ENCODE results near the gene USP31.

Gene USP31

DNA sequence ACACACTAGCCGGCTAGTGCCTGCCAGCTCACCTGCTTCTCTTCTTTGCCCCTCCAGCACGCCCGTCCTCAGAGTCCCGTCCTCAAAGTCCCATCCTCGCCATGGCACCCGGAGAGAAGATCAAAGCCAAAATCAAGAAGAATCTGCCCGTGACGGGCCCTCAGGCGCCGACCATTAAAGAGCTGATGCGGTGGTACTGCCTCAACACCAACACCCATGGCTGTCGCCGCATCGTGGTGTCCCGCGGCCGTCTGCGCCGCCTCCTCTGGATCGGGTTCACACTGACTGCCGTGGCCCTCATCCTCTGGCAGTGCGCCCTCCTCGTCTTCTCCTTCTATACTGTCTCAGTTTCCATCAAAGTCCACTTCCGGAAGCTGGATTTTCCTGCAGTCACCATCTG, 36.9 kb upstream of the USP31 start:
- H3K4me3 ChIP-seq (ENCODE audit: low read depth, low read length, poor library complexity, severe bottlenecking), result no peak overlapping the region

DNA sequence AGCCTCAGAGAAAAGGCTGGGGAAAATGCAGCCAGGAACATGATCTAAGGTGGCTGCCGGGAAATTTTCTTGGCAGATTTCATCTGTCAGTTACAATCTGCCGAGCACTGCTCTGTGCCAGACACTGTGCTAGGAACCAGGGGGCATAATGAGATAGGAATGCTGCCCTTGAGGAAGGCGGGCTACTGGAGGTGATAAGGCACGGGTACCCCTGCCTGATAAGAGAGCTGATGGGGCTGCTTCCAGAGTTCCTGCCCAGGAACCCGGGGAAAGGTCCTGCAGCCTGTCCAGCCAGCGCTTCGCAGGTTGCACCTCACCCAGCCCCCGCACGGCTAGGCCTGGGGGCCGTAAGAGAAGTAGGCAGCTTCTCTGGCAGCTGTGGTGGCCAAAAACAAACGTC, 36.4 kb upstream of the USP31 start:
- TF ChIP-seq, protein P1, sequence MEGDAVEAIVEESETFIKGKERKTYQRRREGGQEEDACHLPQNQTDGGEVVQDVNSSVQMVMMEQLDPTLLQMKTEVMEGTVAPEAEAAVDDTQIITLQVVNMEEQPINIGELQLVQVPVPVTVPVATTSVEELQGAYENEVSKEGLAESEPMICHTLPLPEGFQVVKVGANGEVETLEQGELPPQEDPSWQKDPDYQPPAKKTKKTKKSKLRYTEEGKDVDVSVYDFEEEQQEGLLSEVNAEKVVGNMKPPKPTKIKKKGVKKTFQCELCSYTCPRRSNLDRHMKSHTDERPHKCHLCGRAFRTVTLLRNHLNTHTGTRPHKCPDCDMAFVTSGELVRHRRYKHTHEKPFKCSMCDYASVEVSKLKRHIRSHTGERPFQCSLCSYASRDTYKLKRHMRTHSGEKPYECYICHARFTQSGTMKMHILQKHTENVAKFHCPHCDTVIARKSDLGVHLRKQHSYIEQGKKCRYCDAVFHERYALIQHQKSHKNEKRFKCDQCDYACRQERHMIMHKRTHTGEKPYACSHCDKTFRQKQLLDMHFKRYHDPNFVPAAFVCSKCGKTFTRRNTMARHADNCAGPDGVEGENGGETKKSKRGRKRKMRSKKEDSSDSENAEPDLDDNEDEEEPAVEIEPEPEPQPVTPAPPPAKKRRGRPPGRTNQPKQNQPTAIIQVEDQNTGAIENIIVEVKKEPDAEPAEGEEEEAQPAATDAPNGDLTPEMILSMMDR (IDR thresholded peaks at IDR 0.05; ENCODE audit: low read length), result no peak
- no peak for TF ChIP-seq EZH2 (IDR thresholded peaks at IDR 0.05; ENCODE audit: borderline replicate concordance, low read length)
- Histone ChIP-seq H3K27ac (ENCODE audit: low read depth, low read length, poor library complexity, severe bottlenecking) (no peak overlapping the region), H3K27me3 (ENCODE audit: insufficient read depth, low read length) (no peaks in the 10 kb centered on the region)

More for the DNA sequence above, 36.9 kb upstream of the USP31 start:
- no peak overlapping the region for H3K27ac ChIP-seq (ENCODE audit: low read depth, low read length, poor library complexity, severe bottlenecking)
- H3K9me2 ChIP-seq (ENCODE audit: low read depth, low read length), result no peaks in the 10 kb centered on the region
- no peaks in the 10 kb centered on the region for H3K36me3 ChIP-seq (ENCODE audit: insufficient read depth, low read length)
- no peaks in the 10 kb centered on the region for H3K27me3 ChIP-seq (ENCODE audit: insufficient read depth, low read length)
- no peaks in the 10 kb centered on the region for H3K9me3 ChIP-seq (ENCODE audit: low read length)
- H3K9ac ChIP-seq (ENCODE audit: low read length), result no peak overlapping the region
- H2AFZ ChIP-seq (ENCODE audit: low read length), result no peak overlapping the region
- no peaks in the 10 kb centered on the region for H4K20me1 ChIP-seq (ENCODE audit: insufficient read depth, low read length)
- peaks cover 10% of the 10 kb centered on the region for H3K4me1 ChIP-seq (ENCODE audit: insufficient read depth, low read length, severe bottlenecking)
- H3F3A ChIP-seq (ENCODE audit: insufficient read depth, low read length), result no peaks in the 10 kb centered on the region
- H3K79me2 ChIP-seq (ENCODE audit: insufficient read depth, low read length), result no peaks in the 10 kb centered on the region
- H3K4me2 ChIP-seq (ENCODE audit: low read length), result no peak overlapping the region
- no peak for TF ChIP-seq EZH2 (IDR thresholded peaks at IDR 0.05; ENCODE audit: borderline replicate concordance, low read length)
- TF ChIP-seq, protein P1 (IDR thresholded peaks at IDR 0.05; ENCODE audit: low read length), result no peak

DNA sequence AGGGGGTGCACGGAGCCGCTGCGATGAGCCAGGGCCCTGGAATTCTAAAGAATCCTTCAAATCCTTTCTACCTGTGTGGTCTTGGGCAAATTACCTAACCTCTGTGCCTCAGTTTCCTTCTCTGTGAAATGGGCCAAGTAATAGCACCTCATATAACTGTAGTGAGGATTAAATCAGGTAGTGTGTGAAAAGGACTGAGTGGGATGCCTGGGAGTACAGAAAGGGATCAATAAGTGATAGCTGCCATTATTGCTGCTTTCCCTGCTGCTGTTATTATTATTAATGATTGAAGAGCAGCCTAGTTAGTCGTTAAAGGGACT, 34.3 kb upstream of the USP31 start:
- no peak for TF ChIP-seq EZH2 (IDR thresholded peaks at IDR 0.05; ENCODE audit: borderline replicate concordance, low read length)
- TF ChIP-seq, protein P1 (IDR thresholded peaks at IDR 0.05; ENCODE audit: low read length), result no peak
- peaks cover 10% of the 10 kb centered on the region for H3K4me1 ChIP-seq (ENCODE audit: insufficient read depth, low read length, severe bottlenecking)
- no peaks in the 10 kb centered on the region for H3K9me2 ChIP-seq (ENCODE audit: low read depth, low read length)
- no peaks in the 10 kb centered on the region for H3K36me3 ChIP-seq (ENCODE audit: insufficient read depth, low read length)
- no peak overlapping the region; the same call in 1 of the 2 replicates for H3K4me2 ChIP-seq (ENCODE audit: low read length)
- no peaks in the 10 kb centered on the region for H4K20me1 ChIP-seq (ENCODE audit: insufficient read depth, low read length)
- no peak overlapping the region for H3K27ac ChIP-seq (ENCODE audit: low read depth, low read length, poor library complexity, severe bottlenecking)
- H3K4me3 ChIP-seq (ENCODE audit: low read depth, low read length, poor library complexity, severe bottlenecking), result no peak overlapping the region
- no peak overlapping the region for H3K9ac ChIP-seq (ENCODE audit: low read length)
- H3K9me3 ChIP-seq (ENCODE audit: low read length), result no peaks in the 10 kb centered on the region
- no peaks in the 10 kb centered on the region for H3K27me3 ChIP-seq (ENCODE audit: insufficient read depth, low read length)
- H3K79me2 ChIP-seq (ENCODE audit: insufficient read depth, low read length), result no peaks in the 10 kb centered on the region
- H3F3A ChIP-seq (ENCODE audit: insufficient read depth, low read length), result no peaks in the 10 kb centered on the region
- H2AFZ ChIP-seq (ENCODE audit: low read length), result no peak overlapping the region

More for the DNA sequence above, 36.4 kb upstream of the USP31 start:
- no peak overlapping the region for H2AFZ ChIP-seq (ENCODE audit: low read length)
- H3K4me1 ChIP-seq (ENCODE audit: insufficient read depth, low read length, severe bottlenecking), result peaks cover 10% of the 10 kb centered on the region
- H3K4me3 ChIP-seq (ENCODE audit: low read depth, low read length, poor library complexity, severe bottlenecking), result no peak overlapping the region
- no peak overlapping the region for H3K4me2 ChIP-seq (ENCODE audit: low read length)
- no peaks in the 10 kb centered on the region for H4K20me1 ChIP-seq (ENCODE audit: insufficient read depth, low read length)
- H3K9me2 ChIP-seq (ENCODE audit: low read depth, low read length), result no peaks in the 10 kb centered on the region
- H3F3A ChIP-seq (ENCODE audit: insufficient read depth, low read length), result no peaks in the 10 kb centered on the region
- H3K9me3 ChIP-seq (ENCODE audit: low read length), result no peaks in the 10 kb centered on the region
- no peak overlapping the region for H3K9ac ChIP-seq (ENCODE audit: low read length)
- no peaks in the 10 kb centered on the region for H3K79me2 ChIP-seq (ENCODE audit: insufficient read depth, low read length)
- H3K36me3 ChIP-seq (ENCODE audit: insufficient read depth, low read length), result no peaks in the 10 kb centered on the region

Data from OCI-LY1 (cell line).